GM18520 (cell line): Measurements from ENCODE around the gene PDIA6.

Experiments
- ATAC-seq: cut with Tn5 transposase; IDR thresholded peaks from one replicate; pipeline ENCODE4 v1.9.1; 2021; ENCODE audit not compliant: unreplicated experiment

The PDIA6 gene

GRCh38 chr2:10812362-10813162 lies at the start of gene PDIA6:
Gene PDIA6 (minus strand): TSS chr2:10812785. CDS start chr2:10812696, 89 bp downstream.
- peak; percentile 85 for ATAC-seq

- ATAC-seq, result no peak
Observed at GRCh38 chr2:10862330-10862729, 49.7 kb upstream of the PDIA6 start.

GRCh38 chr2:10861765-10862164 lies 49.2 kb upstream of the PDIA6 start:
- no peak for ATAC-seq

- ATAC-seq, result no peak
Observed at GRCh38 chr2:10860814-10861325, 48.3 kb upstream of the PDIA6 start.

GRCh38 chr2:10860081-10860813 lies 47.7 kb upstream of the PDIA6 start:
- ATAC-seq, result no peak

- ATAC-seq, result no peak
Observed at GRCh38 chr2:10859278-10859677, 46.7 kb upstream of the PDIA6 start.

- no peak for ATAC-seq
Observed at GRCh38 chr2:10848541-10848940, 36.0 kb upstream of the PDIA6 start.

- ATAC-seq, result no peak
Observed at GRCh38 chr2:10847008-10847407, 34.4 kb upstream of the PDIA6 start.

GRCh38 chr2:10846110-10846861 lies 33.7 kb upstream of the PDIA6 start:
- ATAC-seq, result no peak

- no peak for ATAC-seq
Observed at GRCh38 chr2:10845640-10846039, 33.1 kb upstream of the PDIA6 start.

GRCh38 chr2:10844097-10844496 lies 31.5 kb upstream of the PDIA6 start:
- ATAC-seq, result no peak

- ATAC-seq, result no peak
Observed at GRCh38 chr2:10842506-10842905, 29.9 kb upstream of the PDIA6 start.

GRCh38 chr2:10841547-10842219 lies 29.1 kb upstream of the PDIA6 start:
- ATAC-seq, result no peak

- ATAC-seq, result no peak
Observed at GRCh38 chr2:10839813-10840212, 27.2 kb upstream of the PDIA6 start.

- no peak for ATAC-seq
Observed at GRCh38 chr2:10838734-10839133, 26.1 kb upstream of the PDIA6 start.

GRCh38 chr2:10837298-10838266 lies 25.0 kb upstream of the PDIA6 start:
- no peak for ATAC-seq

GRCh38 chr2:10835052-10835970 lies 22.7 kb upstream of the PDIA6 start:
- peak; percentile 46 for ATAC-seq

- no peak for ATAC-seq
Observed at GRCh38 chr2:10834068-10834655, 21.6 kb upstream of the PDIA6 start.
